A549 (cell line): ENCODE results near the gene PRDX5.

Source experiments
- CTCF ChIP-seq: fragments of >200 bp; sonication (Bioruptor Twin); formaldehyde crosslinking; IDR thresholded peaks from 3 replicates; pipeline ENCODE4 v1.5.1; 2016
- EP300 ChIP-seq, 2 experiments: fragments of >200 bp; sonication (Bioruptor Twin); formaldehyde crosslinking; IDR thresholded peaks; 2 replicates in 1 of 2; 3 replicates in 1 of 2; pipeline ENCODE4 v1.6.1; 2016 to 2017
- FOSL2 ChIP-seq, 2 experiments: fragments of 450-650 bp in 1 of 2; fragments of >200 bp in 1 of 2; sonication (Bioruptor Twin) in 1 of 2; formaldehyde crosslinking; IDR thresholded peaks; 2 replicates each; pipeline versions ENCODE4 v1.5.0 to v1.6.1; 2016 to 2020; ENCODE audit warnings: mild to moderate bottlenecking in 1 of 2, moderate library complexity in 1 of 2
- MYC ChIP-seq: IDR thresholded peaks from 2 replicates; pipeline ENCODE4 v1.6.1; 2012; ENCODE audit warnings: mild to moderate bottlenecking, inconsistent platforms, low read length, improper control_type of control experiment, borderline replicate concordance
- POLR2A ChIP-seq: IDR thresholded peaks from 2 replicates; pipeline ENCODE4 v1.6.1; 2012; ENCODE audit warnings: mild to moderate bottlenecking, low read length
- RAD21 ChIP-seq, 2 experiments: fragments of >200 bp in 1 of 2; sonication (Bioruptor Twin) in 1 of 2; formaldehyde crosslinking in 1 of 2; IDR thresholded peaks in 1 of 2; conservative IDR thresholded peaks in 1 of 2; 2 replicates in 1 of 2; 3 replicates in 1 of 2; pipeline ENCODE4 v1.6.1; 2012 to 2018; ENCODE audit warnings: inconsistent platforms in 1 of 2
- RARB ChIP-seq: fragments of 250-450 bp; sonication (Bioruptor Pico); IDR thresholded peaks from 2 replicates; pipeline ENCODE4 v1.8.0; 2021; ENCODE audit warnings: mild to moderate bottlenecking, moderate library complexity
- RNF2 ChIP-seq: fragments of 200-600 bp; sonication (generic); IDR thresholded peaks from 2 replicates; pipeline ENCODE4 v1.6.1; 2016; ENCODE audit warnings: low read depth, mild to moderate bottlenecking, antibody characterized with exemption, moderate library complexity, borderline replicate concordance
- TFCP2L1 ChIP-seq: fragments of 250-450 bp; sonication (Bioruptor Pico); IDR thresholded peaks from 2 replicates; pipeline ENCODE4 v1.5.0; 2021; ENCODE audit warnings: mild to moderate bottlenecking
- USF2 ChIP-seq: fragments of 450-650 bp; IDR thresholded peaks from 2 replicates; pipeline ENCODE4 v1.6.1; 2014; ENCODE audit warnings: antibody characterized with exemption

GRCh38 chr11:64292460-64293254, 25.3 kb upstream of the PRDX5 start:
- TF ChIP-seq CTCF = no peak
- no peak for TF ChIP-seq FOSL2 (IDR thresholded peaks at IDR 0.05)
- no peak for TF ChIP-seq FOSL2 (CRISPR knock-in tag; IDR thresholded peaks at IDR 0.05)
- no peak for TF ChIP-seq RAD21 (conservative IDR thresholded peaks at IDR 0.05 in 1 of 2, IDR thresholded peaks at IDR 0.05 in 1 of 2)
- no peak for TF ChIP-seq RARB (CRISPR knock-in tag)
- TF ChIP-seq TFCP2L1 = no peak
- TF ChIP-seq RNF2 = no peak
- no peak for TF ChIP-seq POLR2A
- no peak for TF ChIP-seq MYC
- no peak for TF ChIP-seq EP300 (IDR thresholded peaks at IDR 0.05)
- no peak for TF ChIP-seq USF2
